Measurements from ENCODE around the gene GPAT3.
A peak's percentile ranks its signal among the peaks of the same experiment; 100 is the strongest.
"Not testable (repeated sequence)": the region's sequence is repeated elsewhere in the genome, so short reads cannot be mapped to it uniquely, and the experiment has no call there.

The GPAT3 gene

DNA sequence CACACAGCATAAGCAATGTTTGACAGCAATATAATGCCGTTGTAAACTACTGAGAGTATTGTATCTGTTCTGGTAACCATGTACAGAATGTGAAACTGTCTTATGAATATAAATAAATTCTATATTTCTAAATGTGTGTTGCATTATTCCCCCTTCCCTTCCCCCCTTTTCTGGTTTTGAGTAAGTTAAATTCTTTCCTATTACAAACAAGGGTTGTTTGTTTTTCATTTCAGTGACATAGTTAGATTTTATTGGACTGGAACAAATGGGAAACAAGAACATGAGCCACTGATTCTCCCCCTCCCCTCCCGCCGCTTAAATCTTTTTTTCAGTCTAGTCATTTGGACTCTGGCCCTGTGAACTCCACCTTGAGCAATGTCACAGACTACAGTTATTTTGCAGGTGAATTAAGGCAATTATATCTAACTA lies 69.8 kb downstream of the GPAT3 start:
- DNase-seq, result no peak

GRCh38 chr4:83606460-83606859 lies 70.6 kb downstream of the GPAT3 start:
- no peak for DNase-seq

DNA sequence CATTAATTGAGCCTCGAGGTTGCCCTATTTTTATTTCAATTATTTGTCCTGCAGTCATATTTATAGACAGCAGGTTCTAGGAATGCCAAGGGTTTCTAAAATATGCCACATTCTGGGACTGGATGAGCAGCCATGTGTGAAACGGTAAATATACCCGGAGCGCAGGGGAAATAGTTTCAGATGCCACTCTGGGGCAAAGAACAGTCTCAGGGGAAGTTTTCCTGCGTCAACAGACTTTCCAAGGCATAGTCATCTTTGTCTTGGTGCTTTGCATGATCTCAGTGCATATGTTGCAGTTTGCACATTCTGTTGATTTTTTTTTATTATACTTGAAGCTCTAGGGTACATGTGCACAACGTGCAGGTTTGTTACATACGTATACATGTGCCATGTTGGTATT lies 71.0 kb downstream of the GPAT3 start:
- DNase-seq, result no peak

DNA sequence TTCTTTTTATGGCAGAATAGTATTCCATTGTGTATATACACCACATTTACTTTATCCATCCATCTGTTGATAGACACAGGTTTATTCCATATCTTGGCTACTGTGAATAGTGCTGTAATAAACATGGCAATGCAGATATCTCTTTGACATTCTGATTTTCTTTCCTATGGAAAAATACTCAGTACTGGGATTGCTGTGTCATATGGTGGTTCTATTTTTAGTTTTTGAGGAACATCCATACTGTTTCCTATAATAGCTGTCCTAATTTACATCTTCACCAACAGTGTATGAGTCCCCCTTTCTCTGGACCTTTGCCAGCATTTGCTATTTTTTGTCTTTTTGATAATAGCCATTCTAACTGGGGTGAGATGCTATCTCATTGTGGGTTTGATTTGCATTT lies 73.5 kb downstream of the GPAT3 start:
- DNase-seq, result no peak

DNA sequence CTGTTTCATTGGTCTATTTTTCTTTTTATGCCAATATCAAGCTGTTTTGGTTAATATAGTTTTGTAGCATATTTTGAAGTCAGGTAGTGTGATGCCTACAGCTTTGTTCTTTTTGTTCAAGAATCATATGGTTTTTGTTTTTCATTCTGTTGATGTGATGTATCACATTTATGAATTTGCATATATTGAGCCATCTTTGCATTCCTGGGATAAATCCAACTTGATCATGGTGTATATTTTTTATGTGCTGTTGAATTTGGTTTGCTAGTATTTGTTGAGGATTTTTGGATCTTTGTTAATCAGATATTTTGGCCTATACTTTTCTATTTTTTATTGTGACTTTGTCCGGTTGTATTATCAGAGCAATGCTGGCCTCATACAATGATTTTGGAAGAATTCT lies 74.8 kb downstream of the GPAT3 start:
- DNase-seq, result no peak

GRCh38 chr4:83613023-83613422 lies 77.1 kb downstream of the GPAT3 start:
- DNase-seq, result no peak

GRCh38 chr4:83613994-83614393 lies 78.1 kb downstream of the GPAT3 start:
- DNase-seq, result no peak

GRCh38 chr4:83616252-83616651 lies 80.3 kb downstream of the GPAT3 start:
- DNase-seq, result no peak

DNA sequence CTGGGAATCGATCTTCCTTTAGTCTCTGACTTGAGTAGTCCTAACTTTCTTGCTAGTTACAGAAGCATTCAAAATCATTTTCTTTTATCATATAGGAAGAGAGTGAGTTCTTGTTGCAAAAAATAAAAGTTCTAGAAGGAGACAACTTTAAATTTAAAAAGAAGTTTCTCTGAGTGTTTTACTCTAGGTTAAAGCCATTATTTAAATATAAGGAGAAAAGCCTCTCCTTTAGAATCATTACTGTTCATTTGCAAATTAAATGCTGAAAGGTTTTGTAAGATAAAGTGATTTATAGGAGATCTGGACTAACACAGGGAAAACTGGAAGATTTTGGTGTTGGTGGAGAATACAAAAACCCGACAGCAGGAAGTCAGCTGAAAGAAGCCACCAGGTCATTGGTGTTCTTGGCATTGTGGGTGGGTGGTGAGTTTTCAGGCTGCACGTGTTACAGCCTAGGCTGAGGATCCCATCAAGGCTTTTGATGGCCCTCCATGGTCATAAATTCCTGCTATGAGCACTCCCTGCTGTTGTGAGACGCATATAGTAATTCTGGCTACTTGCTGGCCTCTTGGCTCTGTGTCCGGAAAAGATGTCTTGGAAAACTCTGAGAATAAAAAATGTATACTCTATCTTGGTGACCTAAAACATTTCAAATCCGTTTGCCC lies 81.6 kb downstream of the GPAT3 start:
- no peak for DNase-seq

GRCh38 chr4:83618431-83618830 lies 82.5 kb downstream of the GPAT3 start:
- DNase-seq, result no peak

DNA sequence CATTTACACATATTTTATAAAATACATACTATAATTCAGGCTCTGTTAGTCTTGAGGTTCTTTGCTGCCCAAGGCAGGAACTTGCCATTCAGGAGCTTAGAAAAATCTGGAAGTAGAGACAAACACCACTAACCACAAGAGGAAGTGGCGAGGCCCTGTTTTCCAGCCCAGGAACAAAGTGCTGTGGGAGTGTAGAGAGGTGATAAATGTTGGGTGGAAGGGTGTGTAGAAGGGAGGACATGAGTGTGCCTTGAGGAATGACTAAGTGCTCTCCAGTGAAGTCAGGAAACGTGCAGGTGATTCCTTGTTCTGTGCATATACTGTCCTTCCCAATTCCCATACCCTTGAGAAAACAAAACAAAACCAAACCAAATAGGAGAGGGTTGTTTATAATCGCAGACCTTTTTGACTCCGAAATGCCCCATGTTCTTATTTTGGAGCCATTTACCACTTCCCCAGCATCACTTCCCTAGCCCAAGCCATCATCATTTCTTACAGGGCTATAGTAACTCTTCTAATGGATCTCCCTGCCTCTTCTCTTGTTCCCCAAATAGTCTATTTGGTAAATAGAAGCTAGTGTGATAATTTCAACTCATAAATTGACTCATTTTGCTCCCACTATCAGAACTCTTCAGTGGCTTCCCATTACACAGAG lies 83.2 kb downstream of the GPAT3 start:
- peak; percentile 65 for DNase-seq

DNA sequence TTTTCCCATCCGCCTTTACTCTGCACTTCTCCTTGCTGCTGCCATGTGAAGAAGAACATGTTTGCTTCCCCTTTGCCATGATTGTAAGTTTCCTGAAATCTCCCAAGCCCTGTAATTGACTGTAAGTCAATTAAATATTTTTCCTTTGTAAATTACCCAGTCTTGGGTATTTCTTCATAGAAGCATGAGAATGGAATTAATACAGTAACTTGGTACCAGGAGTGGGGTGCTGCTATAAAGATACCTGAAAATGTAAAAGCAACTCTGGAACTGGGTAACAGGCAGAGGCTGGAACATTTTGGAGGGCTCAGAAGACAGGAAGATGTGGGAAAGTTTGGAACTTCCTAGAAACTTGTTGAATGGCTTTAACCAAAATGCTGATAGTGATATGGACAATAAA lies 86.2 kb downstream of the GPAT3 start:
- DNase-seq, result not testable (repeated sequence)

DNA sequence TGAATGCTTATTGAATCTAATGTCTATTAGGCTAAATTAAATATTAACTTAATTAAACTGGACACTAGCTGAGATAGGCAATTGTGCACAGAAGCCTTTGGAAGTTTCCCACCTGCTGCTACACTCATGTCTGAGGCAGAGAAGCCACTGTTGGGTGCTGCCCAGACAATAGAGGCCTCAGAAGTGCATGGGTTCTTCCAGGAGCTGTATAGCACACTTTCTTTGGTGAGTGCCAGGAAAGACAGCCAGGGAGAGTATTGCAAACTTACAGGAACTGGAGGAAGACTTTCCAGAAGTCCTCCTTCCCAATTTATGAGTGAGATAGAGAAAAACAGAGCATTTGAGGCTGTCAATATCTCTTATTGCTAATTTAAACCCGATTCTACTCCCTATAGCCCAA lies 89.9 kb downstream of the GPAT3 start:
- DNase-seq, result no peak

DNA sequence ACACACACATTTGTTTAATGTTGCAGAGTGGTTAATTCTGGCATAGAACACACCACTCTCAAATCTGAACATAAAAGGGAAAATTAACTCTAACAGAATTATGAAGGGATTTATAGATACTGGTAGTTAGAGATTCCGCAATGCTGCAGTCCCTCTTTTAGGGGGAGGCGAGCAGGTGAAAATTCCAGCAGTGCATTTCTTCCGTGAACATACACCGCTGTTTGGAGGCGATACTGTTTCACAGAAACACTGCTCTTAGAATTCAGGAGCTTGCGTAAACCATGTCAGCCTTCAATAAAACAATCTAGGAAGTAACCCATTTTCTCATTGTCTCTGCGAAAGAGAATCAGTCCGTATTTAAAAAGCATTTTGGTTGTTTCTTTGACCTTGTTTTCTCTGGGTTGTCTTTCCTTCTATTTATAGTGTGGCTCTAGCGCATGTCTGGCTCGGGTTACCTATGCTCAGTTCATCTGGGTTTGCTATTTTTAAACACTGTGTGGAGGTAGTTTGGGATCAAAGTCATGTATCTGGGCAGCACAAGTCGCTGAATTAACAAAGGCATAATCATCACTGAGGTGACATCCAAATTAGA lies 90.4 kb downstream of the GPAT3 start:
- DNase-seq, result no peak

GRCh38 chr4:83629945-83630721 lies 94.2 kb downstream of the GPAT3 start:
- peak; percentile 99 for DNase-seq

GRCh38 chr4:83631066-83631465 lies 95.2 kb downstream of the GPAT3 start:
- DNase-seq, result no peak

GRCh38 chr4:83636930-83637329 lies 101.0 kb downstream of the GPAT3 start:
- DNase-seq, result no peak

- DNase-seq, result peak; percentile 85
Measured at GRCh38 chr4:83639849-83640493, 104.1 kb downstream of the GPAT3 start.

DNA sequence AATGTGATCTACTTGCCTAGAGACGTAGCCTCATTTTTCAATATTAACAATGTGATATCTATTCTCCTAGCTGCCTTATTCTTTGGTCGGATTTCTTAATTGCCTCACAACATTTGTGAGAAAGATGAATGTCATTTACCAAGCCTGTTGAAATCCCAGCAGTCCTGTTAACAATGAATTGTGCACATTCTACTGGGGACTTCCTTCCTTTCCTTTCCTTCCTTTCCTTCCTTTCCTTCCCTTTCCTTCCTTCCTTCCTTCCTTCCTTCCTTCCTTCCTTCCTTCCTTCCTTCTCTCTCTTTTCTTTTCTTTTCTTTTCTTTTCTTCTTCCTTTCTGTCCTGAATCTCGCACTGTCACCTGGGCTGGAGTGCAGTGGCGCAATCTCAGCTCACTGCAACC lies 107.1 kb downstream of the GPAT3 start:
- DNase-seq, result no peak

DNA sequence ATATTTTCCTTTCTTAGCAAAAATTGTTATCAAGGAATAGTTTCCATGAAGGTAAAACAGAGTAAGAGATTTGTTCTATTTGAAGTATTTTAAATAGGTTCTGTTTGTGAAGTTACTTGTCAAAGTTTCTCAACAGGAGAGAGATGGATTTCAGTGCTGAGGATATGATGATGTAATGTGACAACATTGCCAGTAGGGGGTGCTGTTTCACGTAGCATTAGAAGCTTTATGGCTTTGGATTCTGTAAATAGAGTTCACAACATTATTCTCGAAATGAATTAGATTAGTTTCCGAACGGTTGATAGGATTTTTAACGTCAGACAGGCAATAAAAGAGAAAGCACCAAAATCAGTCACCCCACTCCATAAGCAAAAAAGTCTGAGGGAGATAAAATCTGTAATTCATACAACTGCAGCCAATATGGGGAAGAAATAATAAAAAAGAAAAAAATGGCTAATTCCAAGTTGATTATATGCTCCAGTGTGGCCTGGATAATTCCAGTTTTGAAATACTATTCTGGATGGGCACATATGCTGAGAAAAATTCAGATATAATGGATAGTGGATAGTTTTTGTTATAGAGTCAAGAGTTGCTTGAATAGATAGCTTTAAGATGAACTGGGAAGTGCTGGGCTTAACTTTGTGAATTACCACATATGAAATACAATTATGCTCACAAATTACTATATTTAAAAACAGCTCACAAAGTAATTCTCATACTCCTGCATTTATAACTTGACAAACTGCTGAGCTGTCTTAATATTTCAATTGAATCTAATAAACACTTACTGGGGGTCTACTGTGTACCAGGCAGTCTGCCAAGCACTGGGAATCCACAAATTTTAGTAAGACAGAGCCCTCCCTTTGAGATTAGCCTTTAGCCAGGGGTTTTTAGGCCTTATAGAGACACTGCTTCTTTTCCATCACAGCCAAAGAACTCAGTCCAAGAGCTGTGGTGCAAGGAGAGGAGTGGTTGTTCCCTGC lies 109.1 kb downstream of the GPAT3 start:
- DNase-seq, result peak; percentile 79

- no peak for DNase-seq
Measured at GRCh38 chr4:83646538-83647239, 110.8 kb downstream of the GPAT3 start.

Data from hematopoietic multipotent progenitor cell treated with erythropoietin and hydrocortisone succinate and interleukin-3 and kit ligand, for 8 days (in vitro differentiated cells).